GM12874 (cell line): ENCODE data around the gene GALNT10.

ENCODE experiments used
- TF ChIP-seq, protein P1 (sequence below): IDR thresholded peaks from 2 replicates; pipeline ENCODE4 v1.5.1; 2011; ENCODE audit warnings: low read depth, mild to moderate bottlenecking, control low read depth, low read length, moderate library complexity; ENCODE audit not compliant: insufficient read depth

The GALNT10 gene

DNA sequence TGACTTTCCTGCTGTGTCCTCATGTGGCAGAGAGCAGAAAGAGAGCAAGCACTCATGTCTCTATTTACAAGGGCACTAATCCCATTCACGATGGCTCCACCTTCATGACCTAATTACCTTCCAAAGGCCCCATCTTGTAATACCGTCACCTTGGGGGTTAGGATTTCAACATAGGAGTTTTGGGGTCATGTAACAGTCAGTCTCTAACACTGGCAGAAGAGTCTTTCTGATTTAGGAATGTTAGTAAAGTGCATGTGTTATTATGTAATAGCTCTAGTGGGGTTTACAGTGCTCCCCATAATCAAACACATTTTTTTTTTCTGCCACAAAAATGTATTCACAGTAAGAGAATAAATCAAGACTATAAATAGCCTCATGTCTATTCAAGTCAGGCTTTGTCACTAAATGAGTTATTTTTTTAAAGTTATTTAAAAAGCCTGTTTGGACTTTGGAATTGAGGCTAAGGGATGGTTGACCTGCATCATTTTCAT lies 19.1 kb downstream of the GALNT10 start:
- TF ChIP-seq, protein P1, sequence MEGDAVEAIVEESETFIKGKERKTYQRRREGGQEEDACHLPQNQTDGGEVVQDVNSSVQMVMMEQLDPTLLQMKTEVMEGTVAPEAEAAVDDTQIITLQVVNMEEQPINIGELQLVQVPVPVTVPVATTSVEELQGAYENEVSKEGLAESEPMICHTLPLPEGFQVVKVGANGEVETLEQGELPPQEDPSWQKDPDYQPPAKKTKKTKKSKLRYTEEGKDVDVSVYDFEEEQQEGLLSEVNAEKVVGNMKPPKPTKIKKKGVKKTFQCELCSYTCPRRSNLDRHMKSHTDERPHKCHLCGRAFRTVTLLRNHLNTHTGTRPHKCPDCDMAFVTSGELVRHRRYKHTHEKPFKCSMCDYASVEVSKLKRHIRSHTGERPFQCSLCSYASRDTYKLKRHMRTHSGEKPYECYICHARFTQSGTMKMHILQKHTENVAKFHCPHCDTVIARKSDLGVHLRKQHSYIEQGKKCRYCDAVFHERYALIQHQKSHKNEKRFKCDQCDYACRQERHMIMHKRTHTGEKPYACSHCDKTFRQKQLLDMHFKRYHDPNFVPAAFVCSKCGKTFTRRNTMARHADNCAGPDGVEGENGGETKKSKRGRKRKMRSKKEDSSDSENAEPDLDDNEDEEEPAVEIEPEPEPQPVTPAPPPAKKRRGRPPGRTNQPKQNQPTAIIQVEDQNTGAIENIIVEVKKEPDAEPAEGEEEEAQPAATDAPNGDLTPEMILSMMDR = no peak

DNA sequence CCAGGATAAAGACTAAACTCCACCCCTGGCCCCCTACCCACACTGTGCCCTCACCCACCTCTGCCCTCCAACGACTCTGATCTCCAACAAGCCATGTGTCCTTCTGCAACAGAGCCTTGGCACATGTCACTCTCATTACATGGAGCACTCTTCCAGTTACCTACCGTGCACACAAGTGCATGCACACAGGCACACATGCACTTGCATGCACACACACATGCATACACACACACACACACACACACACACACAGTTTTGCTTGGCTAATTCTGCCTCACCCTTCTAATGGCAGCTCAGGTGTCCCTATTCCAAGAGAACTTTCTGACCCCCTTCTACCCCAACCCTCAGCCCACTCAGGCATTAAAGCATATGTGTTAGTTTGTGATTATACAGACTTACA lies 19.6 kb downstream of the GALNT10 start:
- TF ChIP-seq, protein P1 = no peak

DNA sequence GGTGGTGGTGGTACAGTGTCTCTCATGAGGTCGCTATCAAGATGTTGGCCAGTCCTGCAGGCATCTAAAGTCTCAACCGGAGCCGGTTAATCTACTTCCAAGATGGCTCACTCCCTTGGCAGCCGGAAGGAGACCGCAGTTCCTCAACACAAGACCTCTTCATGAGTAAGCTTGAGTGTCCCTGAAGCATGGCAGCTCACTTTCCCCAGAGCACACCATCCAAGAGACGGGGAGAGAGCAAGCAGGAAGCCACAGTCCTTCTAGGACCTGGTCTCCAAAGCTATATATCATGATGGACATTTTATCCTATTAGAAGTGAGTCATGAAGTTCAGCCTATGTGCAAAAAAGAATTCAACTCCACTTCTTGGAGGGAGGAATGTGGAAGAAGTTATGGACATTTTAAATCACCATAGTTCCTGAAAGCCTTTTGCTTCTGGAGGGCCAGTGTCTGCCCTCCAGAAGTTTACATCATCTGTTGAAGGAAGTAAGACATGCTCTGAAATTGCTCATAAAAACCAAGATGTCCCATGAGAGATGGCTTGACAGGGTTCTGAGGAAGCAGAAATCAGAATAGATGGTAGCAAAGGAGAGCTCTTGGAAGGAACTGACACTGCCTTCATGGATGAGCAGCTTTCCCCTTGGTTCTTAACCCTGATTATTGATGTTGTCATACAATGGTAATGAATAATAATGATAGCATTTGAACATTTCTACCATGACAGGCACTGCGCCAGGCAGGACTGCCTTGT lies 21.3 kb downstream of the GALNT10 start:
- TF ChIP-seq, protein P1 = no peak

DNA sequence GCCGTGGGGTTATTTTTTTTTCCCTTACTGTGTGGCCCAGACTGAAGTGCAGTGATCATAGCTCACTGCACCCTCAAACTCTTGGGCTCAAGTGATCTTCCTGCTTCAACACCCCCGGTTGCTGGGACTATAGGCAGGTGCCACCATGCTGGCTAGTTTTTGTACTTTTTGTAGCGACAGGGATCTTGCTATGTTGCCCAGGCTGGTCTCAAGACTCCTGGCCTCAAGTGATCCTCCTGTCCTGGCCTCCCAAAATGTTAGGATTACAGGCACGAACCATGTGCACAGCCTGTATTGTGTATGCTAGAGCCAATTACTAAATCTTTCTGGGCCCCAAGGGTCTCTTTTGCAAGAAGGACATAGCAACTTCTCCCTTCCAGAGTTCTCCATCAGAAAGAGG lies 23.1 kb downstream of the GALNT10 start:
- TF ChIP-seq, protein P1 = no peak

DNA sequence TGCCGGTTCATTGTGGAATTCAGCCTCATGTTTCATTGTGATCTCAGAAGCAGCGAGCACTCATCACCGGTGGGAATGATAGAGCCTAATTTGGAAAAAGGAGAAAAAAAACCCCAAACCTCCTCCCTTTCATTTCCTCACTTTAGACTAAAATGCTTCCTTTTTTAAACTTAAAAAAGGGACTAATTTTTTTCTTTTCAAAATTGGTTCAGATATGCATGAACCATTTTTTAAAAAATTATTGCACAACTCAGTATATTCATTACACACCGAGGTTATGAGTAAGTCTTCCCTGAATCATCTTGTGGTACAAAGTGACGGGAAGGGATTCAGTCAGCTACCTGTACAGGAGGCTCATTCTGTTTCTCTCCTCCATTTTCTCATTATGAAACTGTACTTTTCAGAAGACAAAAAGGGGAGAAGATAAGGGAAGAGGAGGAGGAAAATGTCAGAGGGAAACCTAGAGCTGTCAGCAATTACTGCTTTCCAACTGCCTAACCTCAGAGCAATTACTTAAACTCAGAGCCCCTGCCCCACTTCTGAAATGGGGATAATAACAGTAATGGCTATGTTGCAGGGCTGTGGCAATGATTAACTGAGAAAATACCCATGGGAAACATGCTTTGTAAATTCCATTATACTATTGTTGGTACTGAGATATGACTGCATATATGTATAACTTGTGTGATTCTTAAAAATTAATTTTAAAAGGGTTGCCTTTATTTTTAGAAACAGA lies 24.0 kb downstream of the GALNT10 start:
- TF ChIP-seq, protein P1 = no peak

DNA sequence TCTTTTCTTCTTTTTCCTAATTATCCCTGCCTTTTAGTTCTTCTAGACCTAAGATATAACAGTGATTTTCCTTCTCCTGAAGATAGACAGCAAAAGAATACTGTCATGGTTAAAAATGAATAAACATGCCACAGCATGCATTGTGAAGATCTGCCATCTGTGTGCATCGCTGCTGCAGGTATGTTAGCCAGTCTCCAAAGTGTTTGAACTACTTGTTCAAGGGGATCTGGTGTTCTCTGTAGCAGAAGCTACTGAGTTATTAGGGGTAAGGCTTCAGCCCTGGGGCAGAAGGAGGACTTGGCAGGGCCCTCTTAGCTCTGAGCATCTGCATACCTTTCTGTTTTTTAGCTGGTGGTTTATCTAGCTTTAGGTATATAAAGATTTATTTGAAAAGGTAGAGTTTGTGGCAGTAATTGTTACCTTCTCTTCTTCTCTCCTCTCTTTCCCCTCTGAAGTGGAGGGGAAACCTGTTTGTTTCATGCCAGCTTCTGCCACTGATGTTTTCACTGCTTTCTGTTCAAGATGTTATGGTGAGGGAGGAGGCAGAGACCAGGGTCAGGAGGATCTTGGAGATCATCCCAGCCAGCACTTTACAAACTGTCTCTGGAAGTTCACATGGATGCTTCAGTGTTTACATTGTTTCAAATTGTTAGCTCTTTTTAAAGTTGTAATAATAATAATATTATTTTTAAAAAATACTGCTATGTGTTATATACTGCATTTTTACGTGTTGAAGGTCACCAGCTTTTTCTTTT lies 25.2 kb downstream of the GALNT10 start:
- TF ChIP-seq, protein P1 = no peak

DNA sequence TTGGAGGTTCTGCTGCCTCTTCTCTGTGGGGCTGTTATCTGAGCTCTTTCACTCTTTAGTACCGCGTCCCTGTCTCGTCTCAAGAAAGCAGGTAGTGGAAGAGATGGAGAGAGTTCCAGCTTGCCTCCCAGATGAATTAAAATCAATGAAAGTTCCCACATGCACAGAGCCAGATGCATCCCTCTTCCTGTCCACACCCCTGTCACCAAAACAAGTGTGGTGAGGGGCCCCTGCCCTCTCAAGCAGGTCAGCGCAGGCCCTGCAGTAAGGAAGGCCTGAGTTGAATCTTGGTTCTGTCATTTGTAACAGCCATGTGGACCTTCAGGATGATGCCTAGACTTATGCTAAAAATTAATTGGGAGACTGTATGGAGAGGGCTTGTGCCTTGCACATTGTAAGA lies 26.9 kb downstream of the GALNT10 start:
- TF ChIP-seq, protein P1 = no peak
